K562 (cell line): ENCODE data around the gene NUDT15. TPM values are rescaled to one million over a fixed set of nuclear protein-coding genes. Genes with fewer than 3 reads are reported as not detected.

Source experiments
- BRF1 ChIP-seq: IDR thresholded peaks from 3 replicates; pipeline ENCODE4 v1.6.1; 2011; ENCODE audit warnings: borderline replicate concordance, mild to moderate bottlenecking; ENCODE audit not compliant: insufficient read length; ENCODE audit errors: extremely low read depth
- CCAR2 ChIP-seq: fragments of 200-400 bp; formaldehyde crosslinking; IDR thresholded peaks from 2 replicates; pipeline ENCODE4 v1.6.1; 2017; ENCODE audit warnings: mild to moderate bottlenecking, low read depth, low read length
- DPF2 ChIP-seq: fragments of 450-650 bp; IDR thresholded peaks from 2 replicates; pipeline ENCODE4 v1.6.1; 2016
- FOXJ2 ChIP-seq: fragments of 200-800 bp; sonication (Bioruptor generic); IDR thresholded peaks from 2 replicates; pipeline ENCODE4 v1.6.1; 2016; ENCODE audit warnings: missing genetic modification characterization, missing compliant biosample characterization
- IRF2 ChIP-seq: sonication (generic); formaldehyde crosslinking; IDR thresholded peaks from 2 replicates; pipeline ENCODE4 v1.8.1; 2022; ENCODE audit warnings: mild to moderate bottlenecking, missing genetic modification reagents
- MYNN ChIP-seq, 2 experiments: sonication (generic); formaldehyde crosslinking in 1 of 2; IDR thresholded peaks; 2 replicates each; pipeline versions ENCODE4 v1.5.0 to v1.6.1; 2016 to 2020; ENCODE audit warnings: antibody characterized with exemption in 1 of 2, missing genetic modification reagents in 1 of 2
- NELFE ChIP-seq: IDR thresholded peaks from 2 replicates; pipeline ENCODE4 v1.6.1; 2011; ENCODE audit warnings: mild to moderate bottlenecking; ENCODE audit not compliant: insufficient read depth, insufficient read length
- ZNF263 ChIP-seq: sonication (generic); formaldehyde crosslinking; IDR thresholded peaks from 2 replicates; pipeline ENCODE4 v1.8.0; 2022; ENCODE audit warnings: mild to moderate bottlenecking, missing genetic modification reagents, borderline replicate concordance
- ZNF644 ChIP-seq: fragments of 200-800 bp; sonication (Bioruptor generic); IDR thresholded peaks from 2 replicates; pipeline ENCODE4 v1.6.1; 2016; ENCODE audit warnings: low read depth, missing genetic modification characterization, missing compliant biosample characterization
- ZSCAN29 ChIP-seq: fragments of 450-650 bp; IDR thresholded peaks from 2 replicates; pipeline ENCODE4 v1.6.1; 2017
- polyA plus RNA-seq, 8 experiments: library from polyadenylated mRNA; depleted of rRNA in 4 of 8; stranded (reverse) in 5 of 8; unstranded in 3 of 8; fragments of >200 nt; fragmentation: Nextera tagmentation in 2 of 8; fragmentation: Illumina TruSeq in 1 of 8; extraction: Ambion mirVana in 2 of 8; extraction: Trizol in 1 of 8; gene quantifications; 2 replicates each; pipeline versions ENCODE4 v1.2.1 to v1.2.3, GENCODE V29; 2011 to 2014; ENCODE audit warnings: inconsistent platforms in 1 of 8, missing spikeins in 1 of 8
- total RNA-seq, 7 experiments: library from RNA; depleted of rRNA in 6 of 7; stranded (reverse); fragments of >200 nt in 6 of 7; fragmentation: Illumina TruSeq in 2 of 7; extraction: Trizol in 2 of 7; gene quantifications; 2 replicates each; pipeline versions ENCODE4 v1.2.1 to v1.2.3, GENCODE V29; 2011 to 2021; ENCODE audit warnings: low replicate concordance in 1 of 7
- TF ChIP-seq, protein P1 (sequence below), 2 experiments: fragments of 450-650 bp; IDR thresholded peaks; 2 replicates each; pipeline ENCODE4 v1.6.1; 2018; ENCODE audit warnings: mild to moderate bottlenecking in 2 of 2, low read depth in 1 of 2; ENCODE audit not compliant: partially characterized antibody in 2 of 2
- TF ChIP-seq, protein P2 (sequence below): sonication (generic); formaldehyde crosslinking; IDR thresholded peaks from 2 replicates; pipeline ENCODE4 v1.8.1; 2023; ENCODE audit warnings: mild to moderate bottlenecking, missing genetic modification reagents, moderate library complexity
- TF ChIP-seq, protein P3 (sequence below): sonication (generic); formaldehyde crosslinking; IDR thresholded peaks from 2 replicates; pipeline ENCODE4 v1.8.0; 2023; ENCODE audit warnings: missing genetic modification reagents, mild to moderate bottlenecking, borderline replicate concordance
- TF ChIP-seq, protein P4 (sequence below), 2 experiments: fragments of 450-650 bp in 1 of 2; sonication (generic) in 1 of 2; formaldehyde crosslinking in 1 of 2; IDR thresholded peaks in 1 of 2; conservative IDR thresholded peaks in 1 of 2; 2 replicates each; pipeline versions ENCODE4 v1.6.1 to v1.8.1; 2016 to 2023; ENCODE audit warnings: mild to moderate bottlenecking in 2 of 2, moderate library complexity in 2 of 2, inconsistent platforms in 1 of 2, missing genetic modification reagents in 1 of 2

Gene NUDT15
- total and polyA plus RNA-seq, 9 of the 15 experiments (the other 6 are each of a cell fraction or from before 2014, with no cell fraction given): 14.2 to 26.9 (median 21.6) TPM

DNA sequence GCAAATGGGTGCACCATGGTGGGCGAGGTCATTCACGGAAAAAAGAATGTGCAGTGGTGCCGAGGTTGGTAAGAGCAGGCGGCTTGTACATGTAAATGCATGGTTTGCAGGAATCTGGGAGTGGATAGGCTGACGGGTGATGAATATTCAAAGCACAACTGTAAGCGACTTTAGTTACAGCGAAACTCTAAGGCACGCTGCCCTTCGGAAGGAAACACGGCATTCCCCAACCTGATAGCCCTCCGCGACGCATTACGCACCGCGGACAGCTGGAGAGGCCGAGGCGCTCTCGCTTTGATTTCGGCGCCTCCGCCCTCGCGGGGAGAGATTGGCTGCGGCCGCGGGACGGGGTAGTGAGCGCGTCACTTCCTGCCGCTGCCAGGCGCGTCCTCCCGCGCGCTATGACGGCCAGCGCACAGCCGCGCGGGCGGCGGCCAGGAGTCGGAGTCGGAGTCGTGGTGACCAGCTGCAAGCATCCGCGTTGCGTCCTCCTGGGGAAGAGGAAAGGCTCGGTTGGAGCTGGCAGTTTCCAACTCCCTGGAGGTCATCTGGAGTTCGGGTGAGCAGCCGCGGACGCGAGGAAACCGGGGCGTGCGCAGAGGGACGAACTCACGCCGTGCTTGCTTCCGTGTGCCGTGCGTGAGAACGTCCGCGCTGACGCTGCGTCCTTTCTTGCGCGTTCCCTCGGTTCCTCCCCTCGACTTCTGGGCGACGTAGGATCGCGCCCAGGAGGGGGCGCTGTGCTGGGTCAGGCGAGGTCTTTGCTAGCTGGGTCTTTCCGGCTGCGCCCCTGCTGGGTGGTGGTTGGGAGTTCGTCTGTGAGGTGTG lies at the start of gene NUDT15 (continued):
- TF ChIP-seq, protein P1, sequence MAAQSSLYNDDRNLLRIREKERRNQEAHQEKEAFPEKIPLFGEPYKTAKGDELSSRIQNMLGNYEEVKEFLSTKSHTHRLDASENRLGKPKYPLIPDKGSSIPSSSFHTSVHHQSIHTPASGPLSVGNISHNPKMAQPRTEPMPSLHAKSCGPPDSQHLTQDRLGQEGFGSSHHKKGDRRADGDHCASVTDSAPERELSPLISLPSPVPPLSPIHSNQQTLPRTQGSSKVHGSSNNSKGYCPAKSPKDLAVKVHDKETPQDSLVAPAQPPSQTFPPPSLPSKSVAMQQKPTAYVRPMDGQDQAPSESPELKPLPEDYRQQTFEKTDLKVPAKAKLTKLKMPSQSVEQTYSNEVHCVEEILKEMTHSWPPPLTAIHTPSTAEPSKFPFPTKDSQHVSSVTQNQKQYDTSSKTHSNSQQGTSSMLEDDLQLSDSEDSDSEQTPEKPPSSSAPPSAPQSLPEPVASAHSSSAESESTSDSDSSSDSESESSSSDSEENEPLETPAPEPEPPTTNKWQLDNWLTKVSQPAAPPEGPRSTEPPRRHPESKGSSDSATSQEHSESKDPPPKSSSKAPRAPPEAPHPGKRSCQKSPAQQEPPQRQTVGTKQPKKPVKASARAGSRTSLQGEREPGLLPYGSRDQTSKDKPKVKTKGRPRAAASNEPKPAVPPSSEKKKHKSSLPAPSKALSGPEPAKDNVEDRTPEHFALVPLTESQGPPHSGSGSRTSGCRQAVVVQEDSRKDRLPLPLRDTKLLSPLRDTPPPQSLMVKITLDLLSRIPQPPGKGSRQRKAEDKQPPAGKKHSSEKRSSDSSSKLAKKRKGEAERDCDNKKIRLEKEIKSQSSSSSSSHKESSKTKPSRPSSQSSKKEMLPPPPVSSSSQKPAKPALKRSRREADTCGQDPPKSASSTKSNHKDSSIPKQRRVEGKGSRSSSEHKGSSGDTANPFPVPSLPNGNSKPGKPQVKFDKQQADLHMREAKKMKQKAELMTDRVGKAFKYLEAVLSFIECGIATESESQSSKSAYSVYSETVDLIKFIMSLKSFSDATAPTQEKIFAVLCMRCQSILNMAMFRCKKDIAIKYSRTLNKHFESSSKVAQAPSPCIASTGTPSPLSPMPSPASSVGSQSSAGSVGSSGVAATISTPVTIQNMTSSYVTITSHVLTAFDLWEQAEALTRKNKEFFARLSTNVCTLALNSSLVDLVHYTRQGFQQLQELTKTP (IDR thresholded peaks at IDR 0.05; ENCODE audit: low read depth in 1 of 2, partially characterized antibody in 2 of 2): no peak
- TF ChIP-seq, protein P2, sequence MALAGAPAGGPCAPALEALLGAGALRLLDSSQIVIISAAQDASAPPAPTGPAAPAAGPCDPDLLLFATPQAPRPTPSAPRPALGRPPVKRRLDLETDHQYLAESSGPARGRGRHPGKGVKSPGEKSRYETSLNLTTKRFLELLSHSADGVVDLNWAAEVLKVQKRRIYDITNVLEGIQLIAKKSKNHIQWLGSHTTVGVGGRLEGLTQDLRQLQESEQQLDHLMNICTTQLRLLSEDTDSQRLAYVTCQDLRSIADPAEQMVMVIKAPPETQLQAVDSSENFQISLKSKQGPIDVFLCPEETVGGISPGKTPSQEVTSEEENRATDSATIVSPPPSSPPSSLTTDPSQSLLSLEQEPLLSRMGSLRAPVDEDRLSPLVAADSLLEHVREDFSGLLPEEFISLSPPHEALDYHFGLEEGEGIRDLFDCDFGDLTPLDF (CRISPR knock-in tag): peak; percentile 78; the same call in 1 of the 2 replicates
- TF ChIP-seq ZNF644 (tag) (no peak), ZSCAN29 (no peak), DPF2 (no peak), MYNN (IDR thresholded peaks at IDR 0.05) (no peak), MYNN (CRISPR knock-in tag; IDR thresholded peaks at IDR 0.05) (no peak), CCAR2 (no peak), IRF2 (CRISPR knock-in tag) (no peak), FOXJ2 (tag) (no peak), BRF1 (no peak), NELFE (no peak), ZNF263 (CRISPR knock-in tag) (no peak)
- TF ChIP-seq, protein P3, sequence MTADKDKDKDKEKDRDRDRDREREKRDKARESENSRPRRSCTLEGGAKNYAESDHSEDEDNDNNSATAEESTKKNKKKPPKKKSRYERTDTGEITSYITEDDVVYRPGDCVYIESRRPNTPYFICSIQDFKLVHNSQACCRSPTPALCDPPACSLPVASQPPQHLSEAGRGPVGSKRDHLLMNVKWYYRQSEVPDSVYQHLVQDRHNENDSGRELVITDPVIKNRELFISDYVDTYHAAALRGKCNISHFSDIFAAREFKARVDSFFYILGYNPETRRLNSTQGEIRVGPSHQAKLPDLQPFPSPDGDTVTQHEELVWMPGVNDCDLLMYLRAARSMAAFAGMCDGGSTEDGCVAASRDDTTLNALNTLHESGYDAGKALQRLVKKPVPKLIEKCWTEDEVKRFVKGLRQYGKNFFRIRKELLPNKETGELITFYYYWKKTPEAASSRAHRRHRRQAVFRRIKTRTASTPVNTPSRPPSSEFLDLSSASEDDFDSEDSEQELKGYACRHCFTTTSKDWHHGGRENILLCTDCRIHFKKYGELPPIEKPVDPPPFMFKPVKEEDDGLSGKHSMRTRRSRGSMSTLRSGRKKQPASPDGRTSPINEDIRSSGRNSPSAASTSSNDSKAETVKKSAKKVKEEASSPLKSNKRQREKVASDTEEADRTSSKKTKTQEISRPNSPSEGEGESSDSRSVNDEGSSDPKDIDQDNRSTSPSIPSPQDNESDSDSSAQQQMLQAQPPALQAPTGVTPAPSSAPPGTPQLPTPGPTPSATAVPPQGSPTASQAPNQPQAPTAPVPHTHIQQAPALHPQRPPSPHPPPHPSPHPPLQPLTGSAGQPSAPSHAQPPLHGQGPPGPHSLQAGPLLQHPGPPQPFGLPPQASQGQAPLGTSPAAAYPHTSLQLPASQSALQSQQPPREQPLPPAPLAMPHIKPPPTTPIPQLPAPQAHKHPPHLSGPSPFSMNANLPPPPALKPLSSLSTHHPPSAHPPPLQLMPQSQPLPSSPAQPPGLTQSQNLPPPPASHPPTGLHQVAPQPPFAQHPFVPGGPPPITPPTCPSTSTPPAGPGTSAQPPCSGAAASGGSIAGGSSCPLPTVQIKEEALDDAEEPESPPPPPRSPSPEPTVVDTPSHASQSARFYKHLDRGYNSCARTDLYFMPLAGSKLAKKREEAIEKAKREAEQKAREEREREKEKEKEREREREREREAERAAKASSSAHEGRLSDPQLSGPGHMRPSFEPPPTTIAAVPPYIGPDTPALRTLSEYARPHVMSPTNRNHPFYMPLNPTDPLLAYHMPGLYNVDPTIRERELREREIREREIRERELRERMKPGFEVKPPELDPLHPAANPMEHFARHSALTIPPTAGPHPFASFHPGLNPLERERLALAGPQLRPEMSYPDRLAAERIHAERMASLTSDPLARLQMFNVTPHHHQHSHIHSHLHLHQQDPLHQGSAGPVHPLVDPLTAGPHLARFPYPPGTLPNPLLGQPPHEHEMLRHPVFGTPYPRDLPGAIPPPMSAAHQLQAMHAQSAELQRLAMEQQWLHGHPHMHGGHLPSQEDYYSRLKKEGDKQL: no peak
- TF ChIP-seq, protein P4, sequence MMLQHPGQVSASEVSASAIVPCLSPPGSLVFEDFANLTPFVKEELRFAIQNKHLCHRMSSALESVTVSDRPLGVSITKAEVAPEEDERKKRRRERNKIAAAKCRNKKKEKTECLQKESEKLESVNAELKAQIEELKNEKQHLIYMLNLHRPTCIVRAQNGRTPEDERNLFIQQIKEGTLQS (IDR thresholded peaks at IDR 0.05): no peak
- TF ChIP-seq, protein P4 (CRISPR knock-in tag; conservative IDR thresholded peaks at IDR 0.05): no peak
